Muscle layer of duodenum (tissue), 2 donors: ENCODE results near the gene L3MBTL1.
"Not testable (repeated sequence)": the region's sequence is repeated elsewhere in the genome, so short reads cannot be mapped to it uniquely, and the experiment has no call there.

Experiments
- H3K27ac ChIP-seq: one replicate; pipeline ENCODE4 v1.7.0; 2013; ENCODE audit warnings: mild to moderate bottlenecking, low read length
- H3K27me3 ChIP-seq: one replicate; pipeline ENCODE4 v1.7.0; 2013; ENCODE audit warnings: low read depth, mild to moderate bottlenecking, control low read depth, low read length
- H3K36me3 ChIP-seq, 2 donors: one replicate each; pipeline ENCODE4 v1.7.0; 2013; ENCODE audit warnings: low read length in 2 of 2, control low read depth in 1 of 2, mild to moderate bottlenecking in 1 of 2; ENCODE audit not compliant: insufficient read depth in 2 of 2, control insufficient read depth in 1 of 2
- H3K4me1 ChIP-seq, 2 donors: one replicate each; pipeline ENCODE4 v1.7.0; 2013; ENCODE audit warnings: low read length in 2 of 2, mild to moderate bottlenecking in 2 of 2, control low read depth in 1 of 2, moderate library complexity in 1 of 2; ENCODE audit not compliant: insufficient read depth in 2 of 2, control insufficient read depth in 1 of 2
- H3K4me3 ChIP-seq, 2 donors: one replicate each; pipeline ENCODE4 v1.7.0; 2013; ENCODE audit warnings: low read length in 2 of 2, low read depth in 1 of 2, mild to moderate bottlenecking in 1 of 2
- H3K9me3 ChIP-seq, 2 donors: one replicate each; pipeline ENCODE4 v1.7.0; 2013; ENCODE audit warnings: low read length in 2 of 2, control low read depth in 1 of 2, mild to moderate bottlenecking in 1 of 2; ENCODE audit not compliant: control insufficient read depth in 1 of 2
- donor health status: healthy.

Gene L3MBTL1

DNA sequence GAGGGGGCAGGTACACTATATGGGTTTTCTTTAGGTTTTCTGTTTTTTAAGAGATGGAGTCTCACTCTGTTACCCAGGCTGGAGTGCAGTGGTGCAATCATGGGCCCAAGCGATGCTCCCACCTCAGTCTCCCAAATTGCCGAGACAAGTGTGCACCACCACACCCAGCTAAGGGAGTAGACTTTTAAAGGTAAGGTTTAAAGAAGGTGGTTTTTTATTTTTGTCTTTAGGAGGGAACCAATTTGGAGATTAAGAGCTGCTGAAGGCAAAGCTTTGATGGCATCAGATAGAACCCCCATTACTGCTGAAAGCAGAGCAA is 41.9 kb upstream of the L3MBTL1 start:
- no peaks in the 10 kb centered on the region for H3K9me3 ChIP-seq
- peaks cover 40 to 62% of the 10 kb centered on the region in 2 donors for H3K36me3 ChIP-seq
- H3K27me3 ChIP-seq: no peaks in the 10 kb centered on the region
- H3K27ac ChIP-seq: no peak overlapping the region
- no peak overlapping the region for H3K4me3 ChIP-seq
- H3K4me1 ChIP-seq: peaks cover 0 to 7% of the 10 kb centered on the region in 2 donors

DNA sequence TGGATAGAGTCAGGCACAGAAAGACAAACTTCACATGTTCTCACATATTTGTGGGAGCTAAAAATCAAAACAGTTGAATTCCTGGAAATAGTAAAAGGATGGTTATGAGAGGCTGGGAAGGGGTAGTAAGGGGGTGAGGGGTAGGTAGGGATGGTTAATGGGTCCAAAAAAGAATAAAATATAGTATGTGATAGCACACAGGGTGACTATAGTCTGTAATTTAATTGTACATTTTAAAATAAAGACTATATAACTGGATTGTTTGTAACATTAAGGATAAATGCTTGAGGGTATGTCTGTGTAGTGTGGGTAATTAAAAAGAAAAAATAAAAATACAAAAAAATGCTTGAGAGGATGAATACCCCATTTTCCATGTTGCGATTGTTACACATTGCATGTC is 39.9 kb upstream of the L3MBTL1 start:
- peaks cover 23 to 50% of the 10 kb centered on the region in 2 donors for H3K36me3 ChIP-seq
- H3K27ac ChIP-seq: no peak overlapping the region
- peaks cover 0 to 7% of the 10 kb centered on the region in 2 donors for H3K4me1 ChIP-seq
- H3K9me3 ChIP-seq: no peaks in the 10 kb centered on the region
- H3K27me3 ChIP-seq: no peaks in the 10 kb centered on the region
- no peak overlapping the region for H3K4me3 ChIP-seq

DNA sequence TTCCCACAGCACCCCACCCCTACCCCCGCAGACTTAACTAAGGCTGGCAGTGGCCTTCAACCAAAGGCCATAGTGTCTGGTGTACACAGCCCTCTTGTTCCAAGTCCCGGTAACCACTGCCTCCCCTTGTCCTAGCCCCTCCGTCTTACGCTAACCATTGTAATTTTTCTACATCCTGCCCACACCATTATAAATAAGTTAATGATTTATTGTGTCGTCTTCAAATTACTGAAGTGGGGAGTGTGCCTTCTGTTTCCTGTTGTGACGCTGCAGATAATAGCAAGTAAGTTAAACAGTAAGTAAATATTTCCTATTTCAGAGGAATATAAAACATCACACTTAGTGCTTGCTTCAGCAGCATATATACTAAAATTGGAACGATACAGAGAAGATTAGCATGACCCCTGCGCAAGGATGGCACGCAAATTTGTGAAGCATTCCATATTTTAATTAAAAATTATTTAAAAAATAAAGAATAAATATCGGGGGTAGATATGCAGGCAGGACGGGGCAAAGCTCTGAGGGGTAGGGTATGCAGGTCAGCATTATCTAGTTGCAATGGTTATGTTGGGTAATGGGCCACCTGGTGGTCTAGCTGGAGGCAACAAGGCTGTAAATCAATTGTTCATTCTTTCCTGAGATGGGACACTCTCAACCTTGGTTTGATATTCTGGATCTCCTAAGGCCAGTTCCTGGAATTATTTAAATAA is 34.7 kb upstream of the L3MBTL1 start:
- H3K27ac ChIP-seq: no peak overlapping the region
- H3K4me1 ChIP-seq: no peaks in the 10 kb centered on the region
- no peak overlapping the region for H3K4me3 ChIP-seq

DNA sequence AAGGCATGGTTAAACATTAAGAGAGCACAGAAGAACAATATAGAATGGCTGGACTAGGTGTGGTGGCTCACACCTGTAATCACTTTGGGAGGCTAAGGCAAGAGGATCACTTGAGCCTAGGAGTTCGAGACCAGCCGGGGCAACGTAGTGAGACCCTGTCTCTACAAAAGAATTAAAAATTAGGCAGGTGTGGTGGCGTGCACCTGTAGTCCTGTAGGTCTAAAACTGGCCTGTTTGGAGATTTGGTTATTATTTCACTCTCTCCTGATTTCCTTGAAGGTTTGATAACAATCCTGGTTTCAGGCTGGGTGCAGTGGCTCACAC is 34.2 kb upstream of the L3MBTL1 start:
- Histone ChIP-seq H3K36me3 (peaks cover 0 to 15% of the 10 kb centered on the region in 2 donors), H3K4me3 (no peak overlapping the region), H3K27ac (no peak overlapping the region), H3K27me3 (no peaks in the 10 kb centered on the region), H3K9me3 (no peaks in the 10 kb centered on the region), H3K4me1 (no peaks in the 10 kb centered on the region)

More for the DNA sequence above, 34.7 kb upstream of the L3MBTL1 start:
- Histone ChIP-seq H3K36me3 (peaks cover 0 to 15% of the 10 kb centered on the region in 2 donors), H3K9me3 (no peaks in the 10 kb centered on the region), H3K27me3 (no peaks in the 10 kb centered on the region)

DNA sequence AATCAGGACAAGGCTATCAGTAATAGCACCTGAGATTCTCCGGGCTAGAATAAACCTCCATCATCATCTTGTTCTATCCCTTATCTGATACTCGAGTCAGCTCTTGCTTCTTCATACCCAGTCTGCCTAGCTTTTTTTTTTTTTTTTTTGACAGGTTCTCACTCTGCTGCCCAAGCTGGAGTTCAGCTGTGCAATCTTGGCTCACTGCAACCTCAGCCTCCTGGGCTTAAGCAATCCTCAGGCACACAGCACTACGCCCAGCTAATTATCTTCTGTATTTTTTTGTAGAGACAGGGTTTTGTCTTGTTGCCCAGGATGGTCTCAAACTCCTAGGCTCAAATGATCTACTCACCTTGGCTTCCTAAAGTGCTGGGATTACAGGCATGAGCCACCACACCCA is 30.3 kb upstream of the L3MBTL1 start:
- Histone ChIP-seq H3K9me3 (no peaks in the 10 kb centered on the region), H3K27ac (no peak overlapping the region), H3K27me3 (no peaks in the 10 kb centered on the region)

DNA sequence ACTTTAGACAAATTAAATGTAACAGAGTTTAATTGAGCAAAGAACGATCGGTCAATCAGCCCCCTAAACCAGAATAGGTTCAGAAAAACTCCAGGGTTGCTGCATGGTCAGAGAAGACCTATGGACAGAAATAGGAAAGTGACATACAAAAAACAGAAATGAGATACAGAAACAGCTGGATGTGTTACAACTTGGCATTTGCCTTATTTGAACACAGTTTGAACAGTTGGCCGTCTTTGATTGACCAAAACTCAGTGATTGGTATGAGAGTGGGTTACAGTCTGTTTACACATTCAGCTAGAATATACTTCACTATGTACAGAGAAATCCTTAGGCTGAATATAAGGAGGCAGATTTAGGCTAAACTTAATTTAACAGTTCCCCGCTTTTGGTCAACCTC is 29.9 kb upstream of the L3MBTL1 start:
- Histone ChIP-seq H3K4me1 (no peaks in the 10 kb centered on the region), H3K27ac (no peak overlapping the region), H3K36me3 (no peaks in the 10 kb centered on the region), H3K27me3 (no peaks in the 10 kb centered on the region), H3K9me3 (no peaks in the 10 kb centered on the region), H3K4me3 (no peak overlapping the region)

More for the DNA sequence above, 30.3 kb upstream of the L3MBTL1 start:
- no peaks in the 10 kb centered on the region for H3K36me3 ChIP-seq
- H3K4me1 ChIP-seq: no peaks in the 10 kb centered on the region
- H3K4me3 ChIP-seq: no peak overlapping the region

DNA sequence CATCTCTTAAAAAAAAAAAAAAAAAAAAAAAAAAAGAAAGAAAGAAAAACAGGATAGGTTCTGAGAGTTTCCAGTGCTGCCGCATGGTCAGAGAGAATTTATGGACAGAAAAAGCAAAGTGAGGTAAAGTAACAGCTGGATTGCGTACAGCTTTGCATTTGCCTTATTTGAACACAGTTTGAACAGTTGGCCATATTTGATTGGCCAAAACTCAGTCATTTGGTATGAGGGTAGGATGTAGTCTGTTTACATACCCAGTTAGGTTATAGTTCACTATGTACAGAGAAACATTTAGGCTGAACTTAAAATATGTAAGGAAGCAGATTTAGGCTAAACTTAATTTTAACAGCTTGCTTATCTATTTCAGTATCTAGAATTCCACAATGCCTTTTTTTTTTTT is 17.5 kb upstream of the L3MBTL1 start:
- no peaks in the 10 kb centered on the region for H3K27me3 ChIP-seq
- no peak overlapping the region for H3K27ac ChIP-seq
- no peaks in the 10 kb centered on the region for H3K36me3 ChIP-seq
- H3K4me1 ChIP-seq: no peaks in the 10 kb centered on the region
- no peak overlapping the region for H3K4me3 ChIP-seq
- H3K9me3 ChIP-seq: no peaks in the 10 kb centered on the region

DNA sequence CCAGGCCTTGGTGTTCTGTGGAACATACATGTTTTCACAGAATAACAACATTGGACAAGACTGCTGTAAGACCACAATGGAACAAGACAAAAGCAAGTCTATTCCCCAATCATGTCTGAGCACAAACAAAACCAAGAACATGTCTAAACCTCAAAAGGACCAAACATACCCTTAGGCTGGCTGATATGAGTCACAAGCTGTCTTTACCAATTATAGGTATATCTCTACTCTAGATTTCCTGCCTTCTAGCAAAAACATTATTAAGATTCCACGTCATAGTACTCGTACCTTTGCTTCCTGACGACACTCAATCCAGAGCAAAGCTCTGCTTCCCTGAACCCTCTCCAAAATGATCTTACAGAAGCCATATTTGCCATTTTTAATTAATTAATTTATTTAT is 15.4 kb upstream of the L3MBTL1 start:
- Histone ChIP-seq H3K27me3 (no peaks in the 10 kb centered on the region), H3K4me1 (no peaks in the 10 kb centered on the region), H3K4me3 (no peak overlapping the region), H3K9me3 (no peaks in the 10 kb centered on the region), H3K27ac (no peak overlapping the region), H3K36me3 (no peaks in the 10 kb centered on the region)

DNA sequence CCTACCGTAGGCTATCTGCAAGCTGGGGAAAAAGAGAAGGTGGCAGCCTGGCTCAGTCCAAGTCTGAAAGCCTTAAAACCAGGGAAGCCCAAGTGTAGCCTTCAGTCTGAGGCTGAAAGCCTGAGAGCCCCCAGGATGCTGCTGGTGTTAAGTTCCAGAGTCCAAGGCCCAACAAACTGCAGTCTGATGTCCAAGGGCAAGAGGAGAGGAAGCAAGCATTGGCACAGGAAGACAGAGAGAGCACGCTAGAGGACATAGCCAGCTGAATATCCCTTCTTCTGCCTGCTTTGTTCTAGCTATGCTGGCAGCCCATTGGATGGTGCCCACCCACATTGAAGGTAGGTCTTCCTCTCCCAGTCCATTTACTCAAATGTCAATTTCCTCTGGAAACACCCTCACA is 12.1 kb upstream of the L3MBTL1 start:
- H3K9me3 ChIP-seq: no peaks in the 10 kb centered on the region
- no peaks in the 10 kb centered on the region for H3K27me3 ChIP-seq

DNA sequence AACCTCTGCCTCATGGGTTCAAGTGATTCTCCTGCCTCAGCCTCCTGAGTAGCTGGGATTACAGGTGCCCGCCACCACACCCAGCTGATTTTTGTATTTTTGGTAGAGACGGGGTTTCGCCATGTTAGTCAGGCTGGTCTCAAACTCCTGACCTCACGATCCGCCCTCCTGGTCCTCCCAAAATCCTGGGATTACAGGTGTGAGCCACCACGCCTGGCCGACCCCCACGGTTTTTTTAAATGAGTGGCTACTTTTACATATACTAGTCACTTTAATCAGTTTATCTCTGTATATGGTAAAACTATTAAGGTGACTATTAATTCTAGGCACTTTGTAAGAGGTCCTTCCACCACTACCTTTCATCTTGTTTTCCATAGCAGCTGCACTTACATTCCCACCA is 5.5 kb upstream of the L3MBTL1 start:
- H3K27me3 ChIP-seq, H3K36me3 ChIP-seq, H3K9me3 ChIP-seq, H3K4me3 ChIP-seq, H3K4me1 ChIP-seq, H3K27ac ChIP-seq: not testable (repeated sequence)

More for the DNA sequence above, 12.1 kb upstream of the L3MBTL1 start:
- no peak overlapping the region for H3K4me3 ChIP-seq
- H3K36me3 ChIP-seq: no peaks in the 10 kb centered on the region
- H3K27ac ChIP-seq: no peak overlapping the region
- no peaks in the 10 kb centered on the region for H3K4me1 ChIP-seq

DNA sequence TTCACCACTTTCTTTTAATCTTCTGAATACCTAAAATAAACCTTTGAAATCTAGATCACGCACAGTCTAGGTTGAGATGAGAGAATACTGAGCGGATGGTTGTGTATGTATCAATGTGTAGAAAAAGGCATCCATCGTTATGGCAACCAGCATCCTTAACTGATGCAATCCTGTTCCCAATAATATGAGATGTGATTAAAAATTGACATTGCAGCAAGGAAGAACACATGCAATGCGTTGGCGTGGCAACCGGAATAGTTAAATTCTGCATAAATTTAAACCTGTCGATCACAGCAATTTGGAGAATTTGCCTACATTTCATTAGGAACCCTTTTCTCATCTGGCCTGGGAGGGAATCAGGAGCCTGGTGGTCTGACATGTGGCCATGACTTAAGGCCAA is 1.3 kb upstream of the L3MBTL1 start:
- Histone ChIP-seq H3K4me1 (peaks cover 0 to 15% of the 10 kb centered on the region in 2 donors), H3K9me3 (no peaks in the 10 kb centered on the region), H3K27ac (no peak overlapping the region), H3K27me3 (peaks cover 9% of the 10 kb centered on the region), H3K36me3 (no peaks in the 10 kb centered on the region), H3K4me3 (no peak overlapping the region)

DNA sequence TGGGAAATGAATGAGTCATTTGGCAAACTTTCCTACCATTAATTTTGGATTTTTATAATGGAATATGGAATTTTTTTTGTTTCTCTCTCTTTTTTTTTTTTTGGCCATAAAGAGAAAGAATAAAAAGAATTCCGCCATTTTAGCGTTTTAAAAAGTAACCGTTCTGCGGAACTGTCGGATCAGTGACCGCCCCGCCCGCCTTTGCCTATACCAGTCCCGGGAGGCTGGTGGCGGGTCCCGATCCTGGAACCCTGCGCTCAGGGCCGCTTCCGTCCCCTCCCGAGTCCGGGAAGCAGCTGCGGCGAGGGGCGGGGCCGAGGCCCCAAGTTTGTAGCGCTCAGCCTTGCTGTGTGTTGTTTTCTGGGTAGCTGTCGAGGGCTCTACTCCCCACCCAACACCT is 609 bp downstream of the L3MBTL1 start:
- Histone ChIP-seq H3K4me1 (peaks cover 0 to 20% of the 10 kb centered on the region in 2 donors), H3K4me3 (peak overlapping the region; percentile 48 to 86), H3K9me3 (no peaks in the 10 kb centered on the region), H3K36me3 (no peaks in the 10 kb centered on the region), H3K27ac (no peak overlapping the region), H3K27me3 (peaks cover 9% of the 10 kb centered on the region)
